ENCODE measurements around the gene ZFX. TPM values are rescaled to one million over a fixed set of nuclear protein-coding genes. Genes with fewer than 3 reads are reported as not detected.

Gene ZFX
- total and polyA plus RNA-seq, 9 donors: 16.1 to 87.8 (median 80.8) TPM

DNA sequence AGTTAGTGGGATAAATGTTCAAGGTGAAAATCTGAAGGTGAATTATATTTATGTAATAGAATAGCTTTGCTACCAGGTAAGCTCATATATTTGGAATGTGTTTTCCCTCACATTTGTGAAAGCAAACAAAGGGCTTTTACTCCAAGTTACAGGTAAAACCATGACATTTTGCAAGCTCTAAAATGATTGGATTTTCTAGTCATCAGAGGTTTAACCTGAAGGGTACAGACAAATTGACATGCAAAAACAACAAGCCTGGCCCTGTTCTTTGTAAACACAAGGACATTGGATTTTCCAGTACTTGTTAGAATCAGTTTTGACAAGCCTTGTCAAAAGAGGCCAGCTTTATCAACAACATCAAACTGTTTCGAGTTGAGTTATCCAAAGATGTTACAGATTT, 51.7 kb downstream of the ZFX start:
- TF ChIP-seq, protein P1, sequence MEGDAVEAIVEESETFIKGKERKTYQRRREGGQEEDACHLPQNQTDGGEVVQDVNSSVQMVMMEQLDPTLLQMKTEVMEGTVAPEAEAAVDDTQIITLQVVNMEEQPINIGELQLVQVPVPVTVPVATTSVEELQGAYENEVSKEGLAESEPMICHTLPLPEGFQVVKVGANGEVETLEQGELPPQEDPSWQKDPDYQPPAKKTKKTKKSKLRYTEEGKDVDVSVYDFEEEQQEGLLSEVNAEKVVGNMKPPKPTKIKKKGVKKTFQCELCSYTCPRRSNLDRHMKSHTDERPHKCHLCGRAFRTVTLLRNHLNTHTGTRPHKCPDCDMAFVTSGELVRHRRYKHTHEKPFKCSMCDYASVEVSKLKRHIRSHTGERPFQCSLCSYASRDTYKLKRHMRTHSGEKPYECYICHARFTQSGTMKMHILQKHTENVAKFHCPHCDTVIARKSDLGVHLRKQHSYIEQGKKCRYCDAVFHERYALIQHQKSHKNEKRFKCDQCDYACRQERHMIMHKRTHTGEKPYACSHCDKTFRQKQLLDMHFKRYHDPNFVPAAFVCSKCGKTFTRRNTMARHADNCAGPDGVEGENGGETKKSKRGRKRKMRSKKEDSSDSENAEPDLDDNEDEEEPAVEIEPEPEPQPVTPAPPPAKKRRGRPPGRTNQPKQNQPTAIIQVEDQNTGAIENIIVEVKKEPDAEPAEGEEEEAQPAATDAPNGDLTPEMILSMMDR (IDR thresholded peaks at IDR 0.05): no peak
- TF ChIP-seq POLR2A (IDR thresholded peaks at IDR 0.05) (no peak), EP300 (IDR thresholded peaks at IDR 0.05) (no peak)
- Histone ChIP-seq H3K27ac (no peak overlapping the region), H3K36me3 (no peaks in the 10 kb centered on the region), H3K4me3 (no peak overlapping the region), H3K27me3 (no peaks in the 10 kb centered on the region), H3K9me3 (no peaks in the 10 kb centered on the region), H3K4me1 (ENCODE audit: insufficient read depth) (peaks cover 9% of the 10 kb centered on the region)
- DNase-seq: no peak
- WGBS, 3 donors: 52 to 68% (median 58%) methylated on average over 1 of the region's 1 CpG
- intact Hi-C loops (cut with DNase I): no loop called here

DNA sequence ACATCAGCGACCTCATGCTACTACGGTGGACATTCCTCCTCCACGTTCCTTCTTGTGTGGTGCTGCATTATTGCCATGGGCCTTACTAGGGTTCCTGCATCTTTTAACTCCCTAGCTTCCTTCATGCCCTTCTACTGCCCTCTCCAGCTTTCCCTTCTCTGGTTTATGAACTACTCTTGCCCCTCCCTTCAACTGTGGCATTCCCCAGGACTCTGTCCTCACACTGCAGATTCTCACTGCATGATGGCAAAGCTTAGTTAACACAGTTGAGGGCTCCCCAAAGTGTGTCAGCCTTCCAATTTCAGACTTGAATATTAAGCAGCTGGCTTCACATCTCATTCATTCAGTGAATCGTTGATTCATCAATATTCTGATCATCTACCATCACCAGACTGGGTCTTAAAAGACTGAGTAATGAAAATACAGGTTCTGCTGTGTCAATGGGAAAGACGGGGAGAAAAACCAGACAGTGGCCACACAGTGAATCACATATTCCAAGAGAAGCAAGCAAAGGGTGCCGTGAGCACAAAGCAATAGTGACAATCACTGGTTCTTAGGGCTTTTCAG, 53.0 kb downstream of the ZFX start:
- Histone ChIP-seq H3K4me3 (no peak overlapping the region), H3K27ac (no peak overlapping the region), H3K27me3 (no peaks in the 10 kb centered on the region), H3K4me1 (ENCODE audit: insufficient read depth) (peaks cover 9% of the 10 kb centered on the region), H3K36me3 (no peaks in the 10 kb centered on the region), H3K9me3 (no peaks in the 10 kb centered on the region)
- 54 to 57% (median 55%) methylated on average over 6 of the region's 6 CpGs for WGBS, 3 donors
- TF ChIP-seq, protein P1 (IDR thresholded peaks at IDR 0.05): no peak
- TF ChIP-seq EP300 (IDR thresholded peaks at IDR 0.05) (no peak), POLR2A (IDR thresholded peaks at IDR 0.05) (no peak)
- intact Hi-C loops (cut with DNase I): no loop called here
- no peak for DNase-seq

DNA sequence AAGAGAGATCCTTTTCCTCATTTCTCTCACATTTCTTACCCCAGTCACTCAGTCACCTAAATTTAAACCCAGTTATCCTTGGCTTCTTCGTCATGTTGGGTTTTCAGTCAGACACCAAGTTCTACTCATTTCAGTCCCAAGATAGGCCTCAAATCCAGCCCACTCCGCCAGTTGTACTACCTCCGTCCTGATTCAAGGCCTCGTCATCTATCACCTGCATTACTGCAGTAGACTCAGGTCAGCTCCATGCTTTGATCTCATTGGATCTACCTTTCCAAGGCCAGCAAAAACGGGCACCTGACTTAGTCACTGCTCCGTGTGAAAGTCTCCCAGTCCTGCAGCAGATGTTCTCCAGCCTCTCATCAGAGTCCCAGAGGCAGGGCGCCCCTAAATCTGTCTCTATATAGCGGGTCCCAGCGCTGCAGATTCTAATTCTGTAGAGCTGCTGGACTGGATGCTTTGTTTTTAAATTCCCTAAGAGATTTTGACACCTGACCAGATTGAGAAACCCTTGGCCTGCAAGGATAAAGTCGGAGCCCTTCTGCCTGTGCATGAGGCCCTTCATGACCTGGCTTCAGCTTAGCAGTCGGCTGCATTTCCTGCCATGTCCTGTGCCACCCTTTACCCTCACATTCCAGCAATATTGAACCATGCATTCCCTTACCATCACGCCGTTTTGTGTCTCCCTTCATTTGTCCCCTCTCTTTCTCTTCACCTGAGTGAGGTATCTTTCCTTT, 53.7 kb downstream of the ZFX start:
- H3K36me3 ChIP-seq: no peaks in the 10 kb centered on the region
- DNase-seq: no peak
- TF ChIP-seq, protein P1 (IDR thresholded peaks at IDR 0.05): no peak
- TF ChIP-seq EP300 (IDR thresholded peaks at IDR 0.05): no peak
- no peak for TF ChIP-seq POLR2A (IDR thresholded peaks at IDR 0.05)
- 93 to 94% (median 94%) methylated on average over 13 of the region's 13 CpGs for WGBS, 3 donors
- no peaks in the 10 kb centered on the region for H3K27me3 ChIP-seq
- H3K27ac ChIP-seq: no peak overlapping the region
- H3K4me3 ChIP-seq: no peak overlapping the region
- peaks cover 9% of the 10 kb centered on the region for H3K4me1 ChIP-seq (ENCODE audit: insufficient read depth)
- no peaks in the 10 kb centered on the region for H3K9me3 ChIP-seq
- intact Hi-C loops (cut with DNase I): no loop called here

DNA sequence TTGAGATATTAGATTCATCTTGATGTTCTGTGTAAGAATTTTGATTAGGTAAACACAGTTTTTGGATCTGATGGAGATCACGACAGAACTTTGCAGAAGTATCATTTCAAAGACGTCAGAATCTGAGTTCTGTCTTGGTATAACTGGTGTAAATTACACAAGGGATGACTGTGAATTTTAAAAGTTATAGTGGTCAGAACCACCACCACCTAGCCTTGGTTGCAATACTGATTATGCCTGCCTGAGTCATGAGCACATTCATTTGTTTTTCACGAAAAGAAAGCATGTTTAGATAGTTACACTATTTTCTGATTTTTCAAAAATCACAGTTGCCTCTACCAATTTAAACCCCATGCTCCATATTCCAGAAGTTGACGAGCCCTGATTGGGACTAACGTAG, 54.8 kb downstream of the ZFX start:
- peaks cover 9% of the 10 kb centered on the region for H3K4me1 ChIP-seq (ENCODE audit: insufficient read depth)
- H3K9me3 ChIP-seq: no peaks in the 10 kb centered on the region
- H3K27me3 ChIP-seq: no peaks in the 10 kb centered on the region
- no peak overlapping the region for H3K4me3 ChIP-seq
- no peaks in the 10 kb centered on the region for H3K36me3 ChIP-seq
- WGBS, 3 donors: 78 to 88% (median 80%) methylated on average over 5 of the region's 5 CpGs
- TF ChIP-seq, protein P1 (IDR thresholded peaks at IDR 0.05): no peak
- no peak for TF ChIP-seq POLR2A (IDR thresholded peaks at IDR 0.05)
- no peak for TF ChIP-seq EP300 (IDR thresholded peaks at IDR 0.05)
- H3K27ac ChIP-seq: no peak overlapping the region
- intact Hi-C loops (cut with DNase I): no loop called here
- no peak for DNase-seq

Measured in ovary (tissue), 9 donors.